ENCODE data around the gene LARP1.

GRCh38 chr5:154770111-154770510 lies 14.9 kb downstream of the LARP1 start:
- TF ChIP-seq, protein P1, sequence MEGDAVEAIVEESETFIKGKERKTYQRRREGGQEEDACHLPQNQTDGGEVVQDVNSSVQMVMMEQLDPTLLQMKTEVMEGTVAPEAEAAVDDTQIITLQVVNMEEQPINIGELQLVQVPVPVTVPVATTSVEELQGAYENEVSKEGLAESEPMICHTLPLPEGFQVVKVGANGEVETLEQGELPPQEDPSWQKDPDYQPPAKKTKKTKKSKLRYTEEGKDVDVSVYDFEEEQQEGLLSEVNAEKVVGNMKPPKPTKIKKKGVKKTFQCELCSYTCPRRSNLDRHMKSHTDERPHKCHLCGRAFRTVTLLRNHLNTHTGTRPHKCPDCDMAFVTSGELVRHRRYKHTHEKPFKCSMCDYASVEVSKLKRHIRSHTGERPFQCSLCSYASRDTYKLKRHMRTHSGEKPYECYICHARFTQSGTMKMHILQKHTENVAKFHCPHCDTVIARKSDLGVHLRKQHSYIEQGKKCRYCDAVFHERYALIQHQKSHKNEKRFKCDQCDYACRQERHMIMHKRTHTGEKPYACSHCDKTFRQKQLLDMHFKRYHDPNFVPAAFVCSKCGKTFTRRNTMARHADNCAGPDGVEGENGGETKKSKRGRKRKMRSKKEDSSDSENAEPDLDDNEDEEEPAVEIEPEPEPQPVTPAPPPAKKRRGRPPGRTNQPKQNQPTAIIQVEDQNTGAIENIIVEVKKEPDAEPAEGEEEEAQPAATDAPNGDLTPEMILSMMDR (IDR thresholded peaks at IDR 0.05; ENCODE audit: low read depth, low read length) = no peak
- no peak for TF ChIP-seq POLR2A (IDR thresholded peaks at IDR 0.05; ENCODE audit: extremely low read depth, insufficient read length)
- TF ChIP-seq MYC (IDR thresholded peaks at IDR 0.05; ENCODE audit: low read depth, low read length) = no peak
- no peak for TF ChIP-seq MAX (IDR thresholded peaks at IDR 0.05; ENCODE audit: low read depth, low read length)

Data from NB4 (cell line).